Measurements from ENCODE around the gene GSPT1.
"Not testable (repeated sequence)": the region's sequence is repeated elsewhere in the genome, so short reads cannot be mapped to it uniquely, and the experiment has no call there.

Gene GSPT1

DNA sequence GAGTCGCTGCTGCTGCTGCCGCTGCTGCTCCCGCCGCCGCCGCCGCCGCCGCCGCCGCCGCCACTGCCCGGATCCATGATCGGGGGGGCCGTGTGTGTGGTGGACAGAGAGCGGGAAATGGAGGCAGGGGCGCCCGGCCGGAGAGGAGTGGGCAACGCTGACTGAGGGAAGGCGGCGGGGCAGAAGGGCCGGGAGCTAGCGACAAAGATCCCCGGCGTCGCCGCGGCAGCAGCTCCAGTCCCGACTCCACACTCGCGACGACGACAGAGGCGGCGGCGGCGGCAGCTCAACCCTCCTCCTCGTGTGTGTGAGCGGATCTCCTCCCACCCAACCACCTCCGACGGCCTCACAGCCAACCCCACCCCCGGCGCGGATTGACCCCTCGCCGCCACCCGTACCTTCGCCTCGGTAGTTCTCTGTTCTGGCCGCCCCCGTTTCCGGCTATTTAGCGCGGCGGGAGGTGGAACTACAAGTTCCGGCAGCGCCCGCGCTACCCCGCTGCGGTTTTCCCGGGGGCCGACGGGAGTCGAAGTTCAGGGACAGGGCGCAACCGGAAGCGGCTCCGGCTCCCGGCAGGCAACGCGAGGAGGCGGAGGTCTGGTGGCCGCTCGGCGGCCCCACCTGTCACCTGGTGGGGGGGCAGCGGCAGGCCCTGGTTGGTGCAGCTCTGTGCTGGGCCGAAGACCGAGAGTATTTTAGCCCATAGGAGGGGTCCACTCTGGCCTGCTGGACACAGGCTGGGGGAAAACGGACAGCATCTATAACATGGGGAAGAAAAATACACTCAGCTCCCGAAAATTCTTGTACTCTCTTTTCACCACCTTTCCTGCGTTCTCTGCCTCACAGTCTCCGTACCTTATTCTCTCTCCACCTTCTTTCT, at the start of gene GSPT1:
Gene GSPT1, minus strand, starts transcription at position 313 of the 880 bp plus-strand sequence. Its CDS starts 236 bp downstream, at position 77.
- peak; percentile 99 for DNase-seq (ENCODE audit: low read depth, low spot score)

DNA sequence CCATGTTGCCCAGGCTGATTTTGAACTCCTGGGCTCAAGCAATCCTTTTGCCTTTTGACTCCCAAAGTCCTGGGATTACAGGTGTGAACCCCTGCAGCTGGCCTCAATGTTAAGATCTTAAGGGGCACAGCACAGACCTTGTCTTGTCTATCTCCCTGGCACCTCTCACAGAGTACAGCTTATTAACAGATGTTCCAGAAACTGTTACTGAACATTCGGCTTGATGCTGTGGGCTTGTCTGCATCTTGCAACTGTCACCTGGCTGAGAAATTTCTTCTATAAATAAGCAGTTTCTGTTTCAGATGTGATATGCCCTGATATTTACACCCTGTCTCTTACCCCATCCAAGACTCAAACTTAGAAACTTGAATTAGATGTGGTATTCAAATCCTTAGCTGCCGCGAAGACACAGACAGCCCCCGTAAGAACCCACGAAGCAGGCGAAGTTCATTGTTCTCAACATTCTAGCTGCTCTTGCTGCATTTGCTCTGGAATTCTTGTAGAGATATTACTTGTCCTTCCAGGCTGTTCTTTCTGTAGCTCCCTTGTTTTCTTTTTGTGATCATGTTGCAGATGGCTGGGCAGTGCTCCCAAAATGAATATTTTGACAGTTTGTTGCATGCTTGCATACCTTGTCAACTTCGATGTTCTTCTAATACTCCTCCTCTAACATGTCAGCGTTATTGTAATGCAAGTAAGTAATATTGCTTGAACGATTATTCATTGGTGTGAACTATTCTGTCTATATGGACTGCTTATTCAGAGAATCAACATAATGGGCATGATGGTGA, 49.2 kb upstream of the GSPT1 start, which contains the start of gene TNFRSF17:
Gene TNFRSF17, plus strand, starts transcription at position 450 of the 791 bp plus-strand sequence. Its CDS starts 115 bp downstream, at position 565.
- no peak for DNase-seq (ENCODE audit: low read depth, low spot score)

DNA sequence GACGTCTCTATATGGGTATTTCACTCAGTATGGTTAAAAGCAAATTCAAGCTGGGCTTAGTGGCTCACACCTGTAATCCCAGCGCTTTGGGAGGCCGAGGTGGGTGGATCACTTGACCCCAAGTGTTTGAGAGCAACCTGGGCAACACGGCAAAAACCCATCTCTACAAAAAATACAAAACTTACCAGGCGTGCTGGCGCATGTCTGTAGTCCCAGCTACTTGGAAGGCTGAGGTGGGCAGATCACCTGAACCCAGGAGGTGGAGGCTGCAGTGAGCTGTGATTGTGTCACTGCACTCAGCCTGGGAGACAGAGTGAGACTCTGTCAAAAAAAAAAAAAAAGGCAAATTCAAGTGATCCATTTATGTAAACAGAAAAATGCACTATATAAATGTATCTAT, 48.0 kb upstream of the GSPT1 start:
- DNase-seq (ENCODE audit: low read depth, low spot score), result no peak

DNA sequence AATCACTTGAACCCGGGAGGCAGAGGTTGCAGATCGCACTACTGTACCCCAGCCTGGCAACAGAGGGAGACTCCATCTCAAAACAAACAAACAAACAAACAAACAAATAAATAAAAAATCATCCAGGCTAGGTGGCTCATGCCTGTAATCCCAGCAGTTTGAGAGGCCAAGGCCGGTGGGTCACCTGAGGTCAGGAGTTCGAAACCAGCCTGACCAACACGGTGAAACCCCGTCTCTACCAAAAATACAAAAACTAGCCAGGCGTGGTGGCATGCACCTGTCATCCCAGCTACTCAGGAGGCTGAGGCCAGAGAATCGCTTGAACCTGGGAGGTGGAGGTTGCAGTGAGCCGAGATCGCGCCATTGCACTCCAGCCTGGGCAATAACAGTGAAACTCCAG, 47.2 kb upstream of the GSPT1 start:
- not testable (repeated sequence) for DNase-seq (ENCODE audit: low read depth, low spot score)

DNA sequence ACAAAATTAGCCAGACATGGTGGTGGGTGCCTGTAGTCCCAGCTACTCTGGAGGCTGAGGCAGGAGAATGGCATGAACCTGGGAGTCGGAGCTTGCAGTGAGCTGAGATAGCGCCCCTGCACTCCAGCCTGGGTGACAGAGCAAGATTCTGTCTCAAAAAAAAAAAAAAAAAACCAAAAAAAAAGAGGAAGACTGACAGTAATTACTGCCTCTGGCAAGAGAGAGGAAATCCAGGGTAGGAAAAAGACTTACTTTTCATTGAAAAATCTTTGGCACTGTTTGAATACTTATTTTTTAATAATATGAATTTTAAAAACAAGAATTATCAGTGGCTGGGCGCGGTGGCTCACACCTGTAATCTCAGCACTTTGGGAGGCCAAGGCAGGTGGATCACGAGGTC, 46.7 kb upstream of the GSPT1 start:
- not testable (repeated sequence) for DNase-seq (ENCODE audit: low read depth, low spot score)

DNA sequence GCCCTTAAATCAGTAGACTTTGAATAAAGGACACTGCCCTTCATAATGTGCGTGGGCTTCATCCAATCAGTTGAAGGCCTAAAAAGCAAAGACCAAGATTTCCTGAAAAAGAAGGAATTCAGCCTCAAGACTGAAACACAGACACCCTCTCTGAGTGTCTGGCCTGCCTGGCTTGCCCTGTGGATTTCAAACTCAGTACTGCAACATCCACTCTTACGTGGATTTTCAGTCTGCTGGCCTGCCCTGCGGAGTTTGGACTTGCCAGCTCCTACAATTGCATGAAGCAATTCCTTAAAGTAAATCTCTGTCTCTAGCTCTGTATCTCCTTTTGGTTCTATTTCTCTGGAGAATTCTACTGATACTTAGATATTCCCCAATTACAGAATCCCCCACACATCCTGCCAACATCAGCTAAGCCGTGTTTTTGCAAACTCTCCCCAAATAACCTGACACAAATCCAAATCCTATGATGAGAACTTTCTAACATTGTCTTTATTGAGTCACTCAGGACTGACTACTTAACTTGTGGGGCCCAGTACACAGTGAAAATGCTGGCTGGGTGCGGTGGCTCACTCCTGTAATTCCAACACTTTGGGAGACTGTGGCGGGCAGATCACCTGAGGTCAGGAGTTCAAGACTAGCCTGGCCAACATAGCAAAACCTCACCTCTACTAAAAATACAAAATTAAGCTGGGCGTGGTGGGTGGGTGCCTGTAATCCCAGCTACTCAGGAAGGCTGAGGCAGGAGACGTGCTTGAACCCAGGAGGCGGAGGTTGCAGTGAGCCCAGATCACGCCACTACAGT, 42.0 kb upstream of the GSPT1 start:
- no peak for DNase-seq (ENCODE audit: low read depth, low spot score)

DNA sequence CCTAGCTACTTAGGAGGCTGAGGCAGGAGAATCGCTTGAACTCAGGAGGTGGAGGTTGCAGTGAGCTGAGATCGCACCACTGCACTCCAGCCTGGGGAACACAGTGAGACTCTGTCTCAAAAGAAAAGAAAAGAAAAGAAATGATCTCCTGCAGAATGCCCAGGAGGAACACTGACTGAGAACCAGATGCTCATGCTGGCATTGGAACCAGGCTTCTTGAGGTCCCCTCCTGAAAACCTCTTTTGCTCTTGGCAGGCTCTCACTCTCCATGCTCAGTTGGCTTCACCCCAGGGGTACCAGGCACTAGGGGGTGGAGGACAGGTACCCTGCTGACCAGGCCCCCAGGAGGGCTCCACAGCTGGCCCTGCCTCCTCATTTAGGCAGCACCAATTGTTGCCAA, 40.8 kb upstream of the GSPT1 start:
- DNase-seq (ENCODE audit: low read depth, low spot score), result no peak

DNA sequence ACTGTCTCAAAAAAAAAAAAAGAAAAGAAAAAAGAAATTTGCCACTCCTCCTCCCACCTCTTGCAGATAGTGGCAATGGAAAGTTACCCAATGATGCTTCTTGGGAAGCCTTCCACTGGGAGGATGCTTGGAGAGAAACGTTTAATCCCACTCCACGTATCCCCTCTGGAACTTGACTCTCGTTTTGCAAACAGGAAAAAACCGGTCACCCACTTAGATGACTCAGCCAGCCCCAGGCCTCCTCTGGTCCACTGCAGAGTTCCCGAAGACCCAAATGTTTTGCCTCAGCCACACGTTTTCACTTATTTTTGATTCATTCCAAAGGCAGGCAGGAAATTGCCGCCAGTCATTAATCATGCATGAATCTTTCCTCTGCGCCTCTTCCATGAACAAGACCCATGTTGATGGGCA, 40.0 kb upstream of the GSPT1 start:
- peak; percentile 37 for DNase-seq (ENCODE audit: low read depth, low spot score)

DNA sequence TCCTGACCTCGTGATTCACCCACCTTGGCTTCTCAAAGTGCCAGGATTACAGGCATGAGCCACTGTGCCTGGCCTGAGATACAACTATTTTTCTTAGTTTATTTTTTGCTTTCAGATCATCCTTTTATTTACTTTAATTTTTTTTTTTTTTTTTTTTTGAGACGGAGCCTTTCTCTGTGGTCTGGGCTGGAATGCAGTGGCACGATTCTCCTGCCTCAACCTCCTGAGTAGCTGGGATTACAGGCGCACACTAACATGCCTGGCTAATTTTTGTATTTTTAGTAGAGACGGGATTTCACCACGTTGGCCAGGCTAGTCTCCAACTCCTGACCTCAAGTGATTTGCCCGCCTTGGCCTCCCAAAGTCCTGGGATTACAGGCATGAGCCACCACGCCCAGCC, 37.8 kb upstream of the GSPT1 start:
- DNase-seq (ENCODE audit: low read depth, low spot score), result not testable (repeated sequence)

DNA sequence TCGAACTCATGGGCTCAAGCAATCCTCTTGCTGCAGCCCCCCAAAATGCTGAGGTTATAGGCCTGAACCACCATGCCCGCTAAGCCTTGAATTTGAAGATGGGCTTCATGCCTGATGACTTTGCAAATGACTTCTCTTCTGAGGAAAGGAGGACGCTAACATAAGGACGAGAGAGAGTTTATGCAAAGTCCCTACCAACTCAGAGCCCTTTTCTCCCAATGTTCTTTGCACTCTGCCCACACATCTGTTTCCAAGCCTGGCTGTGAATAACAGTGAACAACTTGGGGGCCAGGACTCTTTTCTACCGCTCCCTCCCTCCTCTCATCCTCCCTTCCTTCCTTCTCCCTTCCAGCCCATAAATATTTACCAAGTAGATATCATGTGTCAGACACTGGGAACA, 34.6 kb upstream of the GSPT1 start:
- no peak for DNase-seq (ENCODE audit: low read depth, low spot score)

DNA sequence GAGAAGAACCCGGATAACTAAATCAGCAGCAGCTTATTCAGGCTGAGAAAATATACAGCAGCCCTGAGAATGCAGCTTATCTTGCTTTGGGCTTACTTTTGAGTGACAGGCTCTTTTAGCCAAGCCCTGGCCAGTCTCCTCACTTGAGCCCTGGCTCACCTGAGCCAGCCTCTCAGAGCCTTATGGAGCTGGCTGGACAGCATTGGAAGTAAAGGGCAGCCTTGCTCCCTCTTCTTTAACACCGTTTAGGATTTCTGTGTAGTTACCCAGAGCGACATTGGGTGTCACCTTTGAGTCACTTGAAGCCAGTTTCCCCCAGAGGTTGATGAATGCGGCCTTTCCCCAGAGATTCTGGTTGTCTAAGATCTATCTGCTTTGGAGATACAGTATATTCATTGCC, 33.8 kb upstream of the GSPT1 start:
- peak; percentile 74 for DNase-seq (ENCODE audit: low read depth, low spot score)

DNA sequence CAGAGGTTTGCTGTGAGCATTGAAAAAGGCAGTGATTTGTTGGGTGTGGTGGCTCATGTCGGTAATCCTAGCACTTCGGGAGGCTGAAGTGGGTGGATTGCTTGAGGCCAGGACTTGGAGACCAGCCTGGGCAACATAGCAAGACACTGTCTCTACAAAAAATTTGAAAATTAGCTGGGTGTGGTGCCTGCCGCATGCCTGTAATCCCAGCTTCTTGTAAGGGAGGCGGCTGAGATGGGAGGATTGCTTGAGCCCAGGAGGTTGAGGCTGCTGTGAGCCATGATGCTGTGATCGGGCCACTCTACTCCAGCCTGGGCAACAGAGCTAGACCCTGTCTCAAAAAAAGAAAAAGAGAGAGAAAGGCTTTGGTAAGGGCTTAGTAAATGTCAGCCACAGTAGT, 33.1 kb upstream of the GSPT1 start:
- no peak for DNase-seq (ENCODE audit: low read depth, low spot score)

DNA sequence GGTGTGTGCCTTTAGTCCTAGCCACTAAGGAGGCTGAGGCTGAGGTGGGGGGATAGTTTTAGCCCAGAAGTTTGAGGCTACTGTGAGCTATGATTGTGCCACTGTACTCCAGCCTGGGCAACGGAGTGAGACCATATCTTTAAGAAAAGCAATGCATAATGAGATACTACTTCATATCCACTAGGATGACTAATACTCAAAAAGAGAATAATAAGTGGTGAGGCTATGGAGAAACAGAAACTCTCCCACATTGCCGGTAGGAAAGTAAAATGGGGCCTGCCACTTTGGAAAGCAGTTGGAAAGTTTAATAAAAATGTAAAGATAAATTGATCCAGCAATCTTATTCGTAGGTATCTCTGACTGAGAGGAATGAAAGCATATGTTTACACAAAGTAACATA, 30.7 kb upstream of the GSPT1 start:
- no peak for DNase-seq (ENCODE audit: low read depth, low spot score)

DNA sequence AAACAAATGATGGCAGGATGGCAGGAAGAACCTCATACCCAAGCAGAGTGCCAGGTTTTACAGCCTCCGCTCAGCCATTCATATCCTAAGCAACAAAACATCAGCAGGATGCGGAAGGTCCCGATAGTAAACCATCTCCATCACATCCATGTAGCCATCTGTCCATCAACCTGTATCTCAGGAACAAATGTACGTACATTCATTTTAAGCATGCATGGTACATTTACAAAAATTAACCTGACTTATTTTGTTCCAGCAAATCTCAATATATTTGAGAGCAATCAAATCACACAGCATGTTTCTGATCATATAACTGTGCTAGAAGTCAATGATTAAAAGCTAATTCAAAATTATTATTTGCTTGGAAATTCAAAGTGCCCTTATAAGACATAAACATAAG, 26.2 kb upstream of the GSPT1 start, which contains the start of gene NPIPB2:
Gene NPIPB2, minus strand, starts transcription at position 101 of the 400 bp plus-strand sequence. Its CDS starts 0 bp downstream, at position 101.
- not testable (repeated sequence) for DNase-seq (ENCODE audit: low read depth, low spot score)

DNA sequence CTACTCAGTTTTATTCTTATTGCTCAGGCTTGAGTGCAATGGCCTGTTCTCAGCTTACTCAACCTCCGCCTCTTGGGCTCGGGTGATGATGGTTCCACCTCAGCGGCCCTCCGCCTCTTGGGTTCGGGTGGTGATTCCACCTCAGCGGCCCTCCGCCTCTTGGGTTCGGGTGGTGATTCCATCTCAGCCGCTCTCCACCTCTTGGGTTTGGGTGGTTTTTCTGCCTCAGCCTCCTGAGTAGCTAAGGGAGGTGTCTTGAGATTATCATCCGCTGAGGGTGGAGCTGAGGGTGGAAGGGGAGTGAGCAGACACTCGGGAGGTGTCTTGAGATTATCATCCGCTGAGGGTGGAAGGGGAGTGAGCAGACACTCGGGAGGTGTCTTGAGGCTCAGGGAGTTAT, 11.6 kb upstream of the GSPT1 start:
- DNase-seq (ENCODE audit: low read depth, low spot score), result not testable (repeated sequence)

DNA sequence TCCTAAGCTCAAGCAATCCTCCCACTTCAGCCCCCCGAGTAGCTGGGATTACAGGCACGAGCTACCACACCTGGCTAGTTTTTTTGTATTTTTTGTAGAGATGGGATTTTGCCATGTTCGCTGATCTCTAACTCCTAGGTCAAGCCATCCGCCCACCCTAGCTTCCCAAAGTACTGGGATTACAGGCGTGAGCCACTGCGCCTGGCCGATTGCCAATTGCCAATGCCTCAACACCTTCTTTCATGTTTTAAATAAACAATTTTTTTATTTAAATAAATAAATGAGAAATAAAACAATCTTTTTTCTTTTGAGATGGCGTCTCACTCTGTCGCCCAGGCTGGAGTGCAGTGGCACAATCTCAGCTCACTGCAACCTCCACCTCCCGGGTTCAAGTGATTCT, 8.3 kb upstream of the GSPT1 start:
- not testable (repeated sequence) for DNase-seq (ENCODE audit: low read depth, low spot score)

DNA sequence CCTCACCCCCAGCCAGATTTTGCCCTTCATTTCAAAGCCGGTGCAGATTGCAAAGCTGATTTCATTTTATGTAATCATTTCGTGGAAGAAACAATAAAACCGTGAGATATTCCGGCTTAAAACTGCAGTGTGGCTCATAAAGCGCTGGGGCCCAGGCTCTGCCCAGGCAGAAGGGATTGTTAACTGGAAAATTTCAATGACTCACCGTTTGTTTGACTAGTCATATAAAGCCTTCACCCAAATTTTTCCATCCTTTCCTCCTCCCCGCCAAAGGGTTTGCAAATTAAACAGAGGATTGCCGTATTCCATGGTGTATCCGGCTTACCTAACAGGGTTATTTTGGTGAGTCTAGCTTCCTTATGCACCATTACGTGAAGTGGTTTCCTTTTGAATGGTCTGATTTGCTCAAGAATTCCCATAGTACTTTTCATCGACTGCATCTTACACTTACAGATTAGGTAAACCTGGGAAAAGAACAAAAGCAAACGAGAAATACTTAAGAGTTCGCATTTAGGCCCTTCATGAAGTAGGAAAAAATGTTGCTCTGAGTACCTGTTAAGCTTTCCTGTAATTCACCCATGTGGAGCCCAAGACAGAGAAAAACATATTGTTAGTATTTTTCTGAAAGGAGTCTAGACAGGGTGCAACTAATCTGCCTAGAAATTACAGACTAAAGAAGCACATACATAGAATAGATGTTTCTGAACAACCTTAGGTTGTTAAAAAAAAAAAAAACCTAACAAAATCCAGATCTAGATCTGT, 949 bp upstream of the GSPT1 start:
- no peak for DNase-seq (ENCODE audit: low read depth, low spot score)

DNA sequence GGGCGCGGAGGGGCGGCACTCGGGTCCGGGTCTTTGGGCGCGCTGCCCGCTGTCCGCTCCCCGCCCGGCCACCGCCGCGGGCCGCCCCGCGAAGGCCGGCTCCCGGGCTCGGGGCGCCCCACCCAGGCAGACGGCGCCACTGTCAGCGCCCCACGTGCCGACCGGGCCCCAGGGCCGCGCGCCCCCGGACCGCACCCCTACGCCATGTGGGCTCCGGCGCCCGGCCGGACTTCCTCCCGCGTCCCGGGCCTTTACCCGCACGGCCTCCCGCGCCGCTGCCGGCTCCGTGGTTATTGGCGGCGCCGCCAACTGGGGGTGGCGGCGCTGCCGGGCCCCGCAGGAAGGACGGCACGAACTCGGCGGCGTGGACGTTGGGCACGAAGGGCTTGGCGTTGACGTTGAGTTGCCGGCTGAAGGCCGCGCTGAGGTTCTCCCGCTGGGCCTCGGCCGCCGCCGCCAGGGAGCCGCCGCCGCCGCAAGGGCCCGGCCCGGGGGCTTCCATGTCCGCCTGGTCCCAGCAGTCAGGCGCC, 577 bp downstream of the GSPT1 start:
- DNase-seq (ENCODE audit: low read depth, low spot score), result peak; percentile 23

DNA sequence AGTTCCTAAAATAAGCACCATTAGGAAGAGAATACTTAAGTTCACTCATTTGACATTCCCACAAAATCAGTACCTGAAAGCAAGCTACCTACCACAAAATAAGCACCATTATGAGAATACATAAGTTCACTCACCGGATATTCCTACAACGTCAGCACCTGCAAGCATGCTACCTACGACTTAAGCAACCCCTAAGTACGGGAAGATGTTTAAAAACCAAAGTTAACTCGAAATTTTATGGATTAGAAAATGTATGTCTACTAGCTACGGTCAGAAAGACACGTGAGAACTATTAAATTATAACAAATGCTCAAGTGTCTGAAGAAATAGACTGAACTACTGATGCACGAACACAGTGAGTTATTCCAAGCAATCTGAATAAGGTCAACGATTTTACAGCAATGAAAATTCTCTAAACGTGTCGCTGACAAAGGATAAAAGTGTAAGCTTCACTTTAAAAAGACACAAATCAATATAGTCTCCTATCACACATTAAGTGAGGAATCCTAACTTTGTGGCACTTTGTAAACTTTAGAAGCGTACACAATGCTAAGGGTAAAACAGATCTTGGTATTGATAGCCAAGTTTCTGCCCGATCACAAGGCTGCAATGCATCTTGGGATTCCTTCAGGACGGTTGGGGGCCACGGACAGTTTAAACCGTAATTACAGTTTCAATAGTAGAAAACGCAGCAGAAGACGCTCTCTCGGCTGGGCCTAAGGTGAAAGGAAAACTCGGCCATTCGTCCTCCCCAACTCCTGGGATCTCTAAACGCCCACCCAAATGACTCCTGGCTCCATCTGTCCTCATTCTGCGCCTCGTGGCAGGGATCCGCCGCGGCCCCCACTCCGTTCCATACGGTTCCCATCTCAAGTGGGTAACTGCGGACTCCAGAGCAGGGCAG, 1.3 kb downstream of the GSPT1 start:
- peak; percentile 36 for DNase-seq (ENCODE audit: low read depth, low spot score)

Data from ELF-1 (cell line).